Endometrial microvascular endothelial cells (primary cell): ENCODE data around the gene HNF4A. TPM values are rescaled to one million over a fixed set of nuclear protein-coding genes. Genes with fewer than 3 reads are reported as not detected.

Source experiments
- in situ Hi-C: cut with HindIII; loops from 2 replicates; pipeline ENCODE4 v1.10.0; 2017; ENCODE audit warnings: low sequenced_read_pairs, low pct_unique_long_range_greater_than_20kb; ENCODE audit errors: inconsistent ontology term
- total RNA-seq: library from RNA; depleted of rRNA; stranded (reverse); fragments of >200 nt; gene quantifications from one replicate; pipeline ENCODE4 v1.2.3, GENCODE V29; 2015; ENCODE audit errors: inconsistent ontology term

HNF4A gene
- total RNA-seq, 1 donor from 2014 or later = not detected

DNA sequence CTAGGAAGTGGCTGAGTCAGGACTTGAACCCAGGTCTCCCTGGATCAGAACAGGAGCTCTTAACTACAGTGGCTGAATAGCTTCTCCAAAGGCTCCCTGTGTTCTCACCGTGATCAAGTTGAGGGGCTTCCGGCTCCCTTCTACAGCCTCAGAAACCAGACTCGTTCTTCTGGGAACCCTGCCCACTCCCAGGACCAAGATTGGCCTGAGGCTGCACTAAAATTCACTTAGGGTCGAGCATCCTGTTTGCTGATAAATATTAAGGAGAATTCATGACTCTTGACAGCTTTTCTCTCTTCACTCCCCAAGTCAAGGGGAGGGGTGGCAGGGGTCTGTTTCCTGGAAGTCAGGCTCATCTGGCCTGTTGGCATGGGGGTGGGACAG is 75.6 kb downstream of the HNF4A start:
- in situ Hi-C loops = no loop called here

DNA sequence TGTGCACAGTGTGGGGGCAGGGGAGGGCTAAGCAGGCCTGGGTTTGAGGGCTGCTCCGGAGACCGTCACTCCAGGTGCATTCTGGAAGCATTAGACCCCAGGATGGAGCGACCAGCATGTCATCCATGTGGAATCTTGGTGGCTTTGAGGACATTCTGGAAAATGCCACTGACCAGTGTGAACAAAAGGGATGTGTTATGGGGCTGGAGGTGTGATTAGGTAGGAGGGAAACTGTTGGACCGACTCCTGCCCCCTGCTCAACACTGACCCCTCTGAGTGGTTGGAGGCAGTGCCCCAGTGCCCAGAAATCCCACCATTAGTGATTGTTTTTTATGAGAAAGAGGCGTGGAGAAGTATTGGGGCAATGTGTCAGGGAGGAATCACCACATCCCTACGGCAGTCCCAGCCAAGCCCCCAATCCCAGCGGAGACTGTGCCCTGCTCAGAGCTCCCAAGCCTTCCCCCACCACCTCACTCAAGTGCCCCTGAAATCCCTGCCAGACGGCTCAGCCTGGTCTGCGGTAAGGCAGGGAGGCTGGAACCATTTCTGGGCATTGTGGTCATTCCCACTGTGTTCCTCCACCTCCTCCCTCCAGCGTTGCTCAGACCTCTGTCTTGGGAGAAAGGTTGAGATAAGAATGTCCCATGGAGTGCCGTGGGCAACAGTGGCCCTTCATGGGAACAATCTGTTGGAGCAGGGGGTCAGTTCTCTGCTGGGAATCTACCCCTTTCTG is 76.2 kb downstream of the HNF4A start:
- in situ Hi-C loops = no loop called here

DNA sequence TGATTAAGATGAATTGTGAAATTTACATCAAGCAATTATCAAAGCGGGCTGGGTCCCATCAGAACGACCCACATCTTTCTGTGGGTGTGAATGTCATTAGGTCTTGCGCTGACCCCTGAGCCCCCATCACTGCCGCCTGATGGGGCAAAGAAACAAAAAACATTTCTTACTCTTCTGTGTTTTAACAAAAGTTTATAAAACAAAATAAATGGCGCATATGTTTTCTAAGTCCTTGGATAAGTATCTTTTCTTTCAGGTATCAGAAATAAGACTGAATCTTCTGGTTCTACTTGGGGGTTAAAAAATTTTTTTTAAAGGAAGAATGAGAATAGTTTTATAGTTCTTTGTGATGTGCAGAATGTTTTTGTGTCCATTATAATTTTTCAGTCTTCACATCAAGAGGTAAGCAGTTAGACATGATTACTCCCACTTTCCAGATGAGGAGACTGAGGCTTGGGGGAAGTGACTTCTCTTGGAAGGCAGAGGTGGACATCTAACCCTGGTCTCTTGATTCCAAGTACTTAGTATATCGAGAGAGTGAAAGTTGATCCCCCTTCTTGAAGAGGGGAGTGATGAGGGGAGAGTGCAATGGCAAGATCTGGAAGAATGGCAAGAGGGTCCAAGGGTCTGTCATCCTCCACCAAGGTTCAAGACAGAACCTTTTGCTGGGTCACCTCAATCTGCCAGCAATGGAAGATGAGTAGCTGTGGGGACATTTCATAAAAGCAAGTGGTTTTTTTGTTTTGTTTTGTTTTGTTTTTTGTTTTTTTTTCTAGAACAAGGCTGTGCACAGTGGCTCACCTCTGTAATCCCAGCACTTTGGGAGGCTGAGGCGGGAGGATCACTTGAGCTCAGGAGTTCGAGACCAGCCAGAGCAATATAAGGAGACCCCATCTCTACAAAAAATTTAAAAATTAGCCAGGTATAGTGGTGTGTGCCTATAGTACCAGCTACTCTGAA is 77.4 kb downstream of the HNF4A start:
- in situ Hi-C loops = no loop called here

DNA sequence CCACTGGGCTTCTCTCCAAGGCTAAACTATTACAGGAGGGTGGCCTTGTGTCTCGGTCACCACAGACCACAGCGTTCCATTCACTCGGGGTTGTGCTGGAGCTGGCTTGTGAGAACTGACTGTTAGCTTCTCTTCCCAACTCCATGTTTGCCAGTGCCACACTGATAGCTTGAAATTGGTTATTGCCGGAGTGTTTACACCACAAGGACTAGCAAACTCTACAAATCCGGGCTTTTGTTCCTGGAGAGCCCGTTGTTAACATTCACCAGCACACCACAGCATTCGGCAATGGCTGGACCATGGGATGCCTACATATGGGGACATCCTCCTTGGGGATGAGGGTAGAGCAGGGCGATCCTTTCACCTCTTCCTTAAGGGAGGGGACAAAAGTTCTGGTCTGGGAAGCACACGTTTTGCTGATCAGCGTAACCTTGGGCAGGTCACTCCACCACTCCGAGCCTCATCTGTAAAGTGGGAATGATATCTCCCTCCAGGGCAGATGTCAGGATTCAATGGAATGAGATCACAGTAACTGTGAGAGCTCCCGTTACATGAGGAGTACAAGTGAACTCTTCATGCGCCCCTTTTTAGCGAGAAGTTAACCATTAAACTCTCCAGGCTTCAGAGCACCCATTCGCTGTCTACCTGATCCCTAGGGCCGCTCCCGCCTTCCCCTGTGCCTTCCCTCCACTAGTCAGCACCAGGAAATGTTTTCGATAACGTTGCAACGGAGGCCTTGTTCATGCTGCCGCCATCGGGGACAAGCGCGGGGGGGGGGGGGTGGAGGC is 78.4 kb downstream of the HNF4A start:
- in situ Hi-C loops = no loop called here

DNA sequence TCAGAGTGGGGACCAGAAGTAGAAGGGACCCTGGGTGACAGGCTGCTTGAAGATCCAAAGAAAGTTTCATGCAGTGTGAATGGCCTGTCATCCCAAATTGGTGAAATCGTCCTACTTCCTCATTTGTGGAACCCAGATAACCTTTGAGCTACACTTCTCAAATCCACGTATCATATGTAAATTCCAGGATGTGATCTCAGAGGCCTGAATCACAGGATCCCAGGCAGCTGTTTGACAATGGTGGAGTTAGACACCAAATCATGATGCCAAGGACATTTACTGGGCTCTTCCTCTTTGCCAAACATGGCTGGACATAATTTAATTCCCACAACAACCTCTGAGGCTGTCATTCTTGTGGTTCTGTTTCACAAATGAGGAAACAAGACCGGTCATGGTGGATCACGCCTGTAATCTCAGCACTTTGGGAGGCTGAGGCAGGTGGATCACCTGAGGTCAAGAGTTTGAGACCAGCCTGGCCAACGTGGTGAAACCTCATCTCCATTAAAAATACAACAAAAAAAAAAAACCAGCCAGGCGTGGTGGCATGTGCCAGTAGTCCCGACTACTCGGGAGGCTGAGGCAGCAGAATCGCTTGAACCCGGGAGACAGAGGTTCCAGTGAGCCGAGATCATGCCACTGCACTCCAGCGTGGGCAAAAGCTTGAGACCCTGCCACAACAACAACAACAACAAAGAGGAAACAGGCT is 80.3 kb downstream of the HNF4A start:
- in situ Hi-C loops = no loop called here

DNA sequence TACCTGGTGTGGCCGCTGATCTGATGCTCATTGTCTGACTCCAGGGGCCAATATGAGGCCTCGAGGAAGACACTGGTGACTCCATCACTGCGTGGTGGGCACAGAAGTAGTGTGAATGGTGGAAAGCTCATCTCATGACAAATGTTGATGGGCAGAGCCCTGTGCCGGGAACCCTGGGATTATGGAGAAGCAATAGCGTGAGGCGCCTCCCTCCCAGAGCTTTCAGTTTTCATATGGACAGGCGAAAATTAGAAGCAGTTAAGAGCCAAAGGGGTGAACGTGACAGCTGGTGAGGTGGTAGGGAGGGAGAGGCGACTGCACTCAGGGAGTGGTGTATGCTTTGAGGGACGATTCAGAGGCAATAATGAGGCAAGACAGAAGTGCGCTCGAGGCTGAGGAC is 80.9 kb downstream of the HNF4A start:
- in situ Hi-C loops = no loop called here

DNA sequence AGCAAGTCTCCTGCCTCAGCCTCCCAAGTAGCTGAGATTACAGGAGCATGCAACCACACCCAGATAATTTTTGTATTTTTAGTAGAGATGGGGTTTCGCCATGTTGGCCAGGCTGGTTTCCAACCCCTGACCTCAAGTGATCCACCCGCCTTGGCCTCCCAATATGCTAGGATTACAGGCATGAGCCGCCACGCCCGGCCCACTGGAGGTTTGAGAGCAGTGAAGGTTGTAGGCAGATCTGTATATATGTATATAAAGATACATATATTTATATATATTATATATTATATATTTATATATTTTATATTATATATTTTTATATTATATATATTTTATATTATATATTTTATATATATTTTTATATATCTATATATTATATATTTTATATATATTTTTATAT is 82.0 kb downstream of the HNF4A start:
- in situ Hi-C loops = no loop called here

DNA sequence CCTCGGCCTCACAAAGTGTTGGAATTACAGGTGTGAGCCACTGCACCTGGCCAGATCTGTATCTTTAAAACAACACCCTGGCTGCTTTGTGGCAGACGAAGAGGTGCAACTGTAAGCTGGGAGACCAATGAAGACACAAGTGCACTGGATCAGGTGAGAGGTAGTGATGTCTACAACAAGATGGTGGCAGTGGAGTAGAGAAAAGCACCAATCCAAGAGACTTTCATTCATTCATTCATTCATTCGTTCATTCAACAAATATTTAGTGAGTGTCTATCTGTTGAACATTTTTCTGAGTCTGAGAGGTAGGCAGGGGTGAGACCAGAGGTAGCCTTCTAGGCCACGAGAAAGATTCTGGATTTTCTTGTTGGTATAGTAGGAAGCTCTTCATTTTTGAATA is 83.3 kb downstream of the HNF4A start:
- in situ Hi-C loops = no loop called here

DNA sequence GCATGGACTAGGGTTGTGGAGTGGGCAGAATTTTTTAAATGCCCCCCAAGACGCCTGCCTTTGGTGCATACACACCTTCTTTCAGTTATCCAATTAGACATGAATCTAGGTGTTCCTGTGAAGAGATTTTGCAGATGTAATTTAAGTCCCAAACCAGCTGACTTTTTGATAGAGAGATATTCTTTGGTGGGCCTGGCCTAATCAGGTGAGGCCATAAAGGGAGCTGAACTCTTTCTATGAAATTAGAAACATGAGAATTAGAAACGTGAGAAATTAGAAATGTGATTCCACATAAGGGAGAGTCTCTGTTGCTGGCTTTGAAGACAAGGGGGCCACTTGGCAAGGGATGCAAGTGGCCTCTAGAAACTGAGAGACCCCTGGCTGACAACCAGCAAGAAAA is 83.8 kb downstream of the HNF4A start:
- in situ Hi-C loops = no loop called here

DNA sequence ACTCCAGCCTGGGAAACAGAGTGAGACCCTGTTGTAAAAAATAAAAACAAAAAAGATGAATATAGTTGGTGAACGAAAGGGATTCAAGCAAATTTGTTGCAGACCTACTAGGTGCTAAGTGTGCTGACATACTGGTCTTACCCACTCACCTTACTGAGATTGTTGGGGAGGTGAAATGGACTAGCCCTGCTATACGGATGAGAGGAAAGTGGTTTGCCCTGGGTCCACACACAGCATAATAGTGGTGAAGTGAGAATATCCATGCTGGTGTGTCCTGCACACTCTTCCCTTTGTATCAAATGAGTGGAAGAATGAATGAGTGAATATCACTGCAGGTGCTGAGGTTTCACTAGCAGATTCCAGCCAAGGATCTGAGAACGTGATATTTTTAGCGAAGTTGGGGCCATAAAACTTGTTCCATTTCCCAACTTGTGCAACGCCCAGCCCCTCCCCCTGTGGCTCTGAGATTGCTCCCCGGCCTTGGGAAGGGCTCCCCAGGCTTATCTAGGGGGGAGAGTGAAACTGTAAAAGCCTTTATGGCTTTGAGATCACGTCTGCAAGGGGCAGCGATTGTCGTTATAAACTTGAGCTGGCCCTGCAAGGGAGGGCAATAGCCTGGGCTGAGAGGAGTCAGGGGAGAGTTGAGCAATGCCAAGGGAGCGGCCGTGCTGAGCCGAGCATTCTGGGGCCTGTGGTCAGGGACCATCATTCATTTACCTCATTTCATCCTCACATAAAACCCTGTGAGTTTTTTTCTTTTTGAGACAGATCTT is 87.0 kb downstream of the HNF4A start:
- in situ Hi-C loops = no loop called here

DNA sequence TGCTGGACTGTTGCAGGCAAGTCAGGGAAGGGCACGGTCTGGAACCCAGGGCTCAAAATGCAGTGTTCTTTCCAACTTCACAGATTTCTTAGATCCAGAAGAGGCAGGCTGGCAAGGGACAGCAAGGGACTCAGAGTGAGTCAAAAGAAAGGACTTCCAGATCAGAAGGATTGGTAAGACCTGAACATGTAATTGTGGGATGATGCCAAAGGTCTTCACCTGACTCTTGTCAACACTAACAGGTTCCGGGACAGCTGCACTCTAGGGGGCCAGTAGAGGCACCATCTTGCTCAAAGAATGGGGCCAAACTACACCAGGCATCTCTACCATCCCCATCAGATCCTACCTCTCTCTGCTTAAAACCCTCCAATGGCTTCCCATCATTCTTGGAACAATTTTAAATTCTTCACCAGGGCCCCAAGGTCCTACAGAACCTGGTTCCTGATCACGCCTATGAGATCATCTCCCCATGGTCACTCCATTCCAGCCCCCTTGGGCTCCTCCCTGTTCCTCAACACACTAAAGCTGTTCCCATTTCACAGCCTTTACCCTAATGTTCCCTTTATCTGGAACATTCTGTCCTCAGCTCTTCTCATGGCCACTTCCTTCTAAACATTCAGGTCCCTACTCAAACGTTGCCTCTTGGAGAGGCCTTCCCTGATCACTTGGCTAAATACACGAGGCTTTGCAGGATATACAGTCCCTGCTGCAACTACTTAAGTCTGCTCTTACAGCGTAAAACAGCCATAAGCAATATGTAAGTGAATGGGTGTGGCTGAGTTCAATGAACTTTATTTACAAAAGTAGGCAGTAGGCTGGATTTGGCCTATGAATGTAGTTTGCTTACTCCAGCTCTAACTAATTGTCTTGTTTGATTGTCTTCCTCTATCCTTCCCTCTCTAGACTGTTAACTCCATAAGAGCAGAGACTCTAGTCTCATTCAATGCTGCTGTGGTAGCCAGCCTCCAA is 90.5 kb downstream of the HNF4A start:
- in situ Hi-C loops = no loop called here

DNA sequence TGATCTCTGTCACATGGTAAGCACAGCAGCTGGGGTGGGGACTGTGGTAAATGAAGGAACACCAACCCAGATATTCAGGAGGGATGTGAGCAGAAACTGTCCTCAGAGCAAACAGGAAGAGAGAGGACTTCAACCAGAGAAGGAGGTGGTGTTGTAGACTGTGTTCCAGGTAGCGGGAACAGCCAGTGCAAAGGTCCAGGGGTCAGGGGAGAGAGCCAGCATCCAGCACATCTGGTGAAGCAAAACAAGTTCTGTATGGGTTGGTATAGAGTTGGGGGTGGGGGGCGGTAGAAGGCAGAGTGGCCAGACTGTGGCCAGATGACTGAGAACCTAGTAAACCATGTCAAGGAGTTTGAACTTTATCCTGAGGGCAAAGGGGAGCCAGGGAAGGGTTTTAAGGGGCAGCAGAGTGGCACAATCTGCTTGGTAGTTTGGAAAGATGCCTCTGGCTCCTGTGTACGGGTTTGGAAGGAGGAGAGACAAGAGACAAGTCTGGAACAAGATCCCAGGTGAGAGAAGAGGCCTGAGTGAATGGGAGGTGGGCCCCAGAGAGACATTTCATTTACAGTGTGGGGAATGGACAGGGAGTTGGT is 92.4 kb downstream of the HNF4A start:
- in situ Hi-C loops = no loop called here

DNA sequence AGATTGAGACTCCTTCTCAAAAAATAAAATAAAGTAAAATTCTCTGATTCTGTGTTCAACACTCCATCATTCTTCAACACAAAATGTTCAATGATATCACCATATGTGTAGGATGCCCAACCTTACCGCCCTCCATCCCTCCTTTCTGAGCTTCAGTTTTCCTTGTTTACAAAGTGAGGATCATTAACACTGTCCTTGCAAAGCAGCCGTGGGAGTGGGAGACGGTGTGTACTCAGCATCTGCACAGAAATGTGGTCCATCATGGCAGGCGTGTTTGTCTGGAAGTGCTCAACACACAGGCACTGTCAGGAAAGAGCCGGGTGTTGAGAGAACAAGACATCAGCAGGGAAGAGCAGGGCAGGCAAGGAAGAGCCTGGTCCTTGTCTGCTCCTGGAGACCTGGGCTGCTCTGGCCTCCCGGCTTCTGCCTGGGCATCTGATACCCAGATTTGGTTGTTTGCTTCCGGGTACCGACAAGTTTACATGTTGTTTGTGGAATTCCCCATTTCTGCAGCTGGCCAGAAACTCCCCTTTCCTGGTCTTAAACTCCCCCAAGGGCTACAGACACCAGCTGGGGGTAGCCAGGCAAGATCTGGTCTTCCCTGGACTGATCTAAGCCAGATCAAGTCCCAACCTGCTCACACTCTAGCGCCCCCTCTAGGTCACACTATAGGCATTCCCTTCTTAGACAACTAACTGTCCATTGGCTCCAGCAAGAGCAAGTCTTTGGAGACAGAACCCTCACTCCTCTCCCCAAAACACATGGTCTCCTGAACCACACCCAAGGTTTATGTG is 93.5 kb downstream of the HNF4A start:
- in situ Hi-C loops = no loop called here

DNA sequence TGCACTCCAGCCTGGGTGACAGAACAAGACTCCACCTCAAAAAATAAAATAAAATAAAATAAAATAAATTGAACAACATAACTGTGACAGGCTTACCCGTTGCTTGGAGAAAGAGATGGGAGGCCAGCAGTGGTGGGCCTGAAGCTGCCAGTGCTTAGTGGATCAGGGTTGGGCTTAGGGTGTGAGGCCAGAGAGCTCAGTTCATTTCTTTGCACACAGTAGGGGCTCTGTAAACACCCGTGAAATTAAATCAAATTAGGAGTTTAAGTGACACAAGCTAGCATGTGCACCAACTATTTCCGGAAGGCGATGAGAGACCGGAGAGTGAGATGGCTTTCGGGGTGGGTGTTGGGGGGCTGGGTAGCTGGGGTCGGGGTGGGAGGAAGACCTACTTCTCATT is 94.4 kb downstream of the HNF4A start:
- in situ Hi-C loops = no loop called here

DNA sequence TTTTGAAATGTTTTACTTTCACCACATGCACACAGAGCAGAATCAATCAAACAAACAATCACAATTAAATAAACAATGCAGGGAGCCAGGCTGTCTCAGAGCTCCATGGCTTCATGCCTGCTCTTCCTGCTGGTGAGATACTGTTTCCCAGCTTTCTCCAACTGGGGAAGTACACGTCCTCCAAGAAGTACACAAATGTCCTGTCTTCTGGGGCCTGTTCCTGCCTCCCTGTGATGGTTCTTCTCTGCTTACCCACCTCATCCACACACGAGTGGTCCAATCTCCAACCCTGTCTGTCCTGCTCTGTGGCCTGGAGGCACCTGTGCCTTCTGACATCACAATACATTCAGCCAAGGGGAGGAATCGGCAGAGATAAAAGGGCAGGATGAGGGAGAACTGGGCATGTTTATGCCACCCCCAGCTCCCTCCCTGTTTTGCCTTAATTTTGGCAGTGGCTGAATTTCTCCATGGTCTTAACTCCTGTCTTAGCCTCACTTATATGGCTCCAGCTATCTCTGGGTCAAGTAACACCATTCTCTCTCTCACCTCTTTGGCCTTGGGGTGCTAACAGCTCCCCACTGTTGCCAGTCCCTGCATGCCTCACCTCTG is 94.9 kb downstream of the HNF4A start:
- in situ Hi-C loops = no loop called here
